Measurements from ENCODE around the gene WDFY3.
"Not testable (repeated sequence)": the region's sequence is repeated elsewhere in the genome, so short reads cannot be mapped to it uniquely, and the experiment has no call there.

Gene WDFY3

DNA sequence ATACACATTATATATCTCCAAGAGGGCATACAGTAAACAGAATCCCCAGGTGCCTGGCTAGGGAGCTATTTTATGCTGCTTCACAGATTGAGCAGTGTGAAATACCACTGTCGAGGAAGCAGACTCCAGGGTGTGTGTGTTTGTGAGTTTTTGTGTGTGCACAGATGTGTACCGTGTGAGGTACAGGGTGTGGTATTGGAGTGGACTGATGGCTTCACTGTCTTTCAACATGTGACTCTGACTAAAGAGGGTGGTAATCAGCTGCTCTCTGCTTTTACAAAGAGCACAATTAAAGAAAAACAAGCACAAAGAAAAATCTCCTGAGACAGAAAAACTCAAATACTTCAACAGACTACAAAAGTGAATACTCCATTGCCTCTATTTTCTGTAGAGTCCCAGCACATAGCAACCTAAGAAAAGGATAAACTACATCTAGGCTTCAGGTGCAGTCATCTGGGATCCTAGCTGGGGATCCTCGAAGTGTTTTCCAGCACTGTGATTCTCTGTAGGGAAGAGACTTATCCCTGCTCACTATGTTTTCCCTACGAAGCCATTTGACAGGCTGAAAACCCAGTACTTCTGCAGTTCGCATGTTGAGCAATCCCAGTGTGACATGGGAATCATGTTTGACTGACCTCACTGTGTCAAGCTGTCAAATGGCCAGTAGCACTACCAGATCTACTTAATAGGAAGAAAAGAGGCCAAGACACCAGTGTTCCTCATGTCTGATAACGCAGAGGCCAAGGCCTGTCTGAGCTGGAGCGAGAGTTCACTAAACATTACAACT is 283.2 kb downstream of the WDFY3 start:
- H3K4me3 ChIP-seq (replicated peaks in 1 of 2; ENCODE audit: low read depth in 2 of 2, low read length in 2 of 2): no peak overlapping the region
- TF ChIP-seq, protein P1, sequence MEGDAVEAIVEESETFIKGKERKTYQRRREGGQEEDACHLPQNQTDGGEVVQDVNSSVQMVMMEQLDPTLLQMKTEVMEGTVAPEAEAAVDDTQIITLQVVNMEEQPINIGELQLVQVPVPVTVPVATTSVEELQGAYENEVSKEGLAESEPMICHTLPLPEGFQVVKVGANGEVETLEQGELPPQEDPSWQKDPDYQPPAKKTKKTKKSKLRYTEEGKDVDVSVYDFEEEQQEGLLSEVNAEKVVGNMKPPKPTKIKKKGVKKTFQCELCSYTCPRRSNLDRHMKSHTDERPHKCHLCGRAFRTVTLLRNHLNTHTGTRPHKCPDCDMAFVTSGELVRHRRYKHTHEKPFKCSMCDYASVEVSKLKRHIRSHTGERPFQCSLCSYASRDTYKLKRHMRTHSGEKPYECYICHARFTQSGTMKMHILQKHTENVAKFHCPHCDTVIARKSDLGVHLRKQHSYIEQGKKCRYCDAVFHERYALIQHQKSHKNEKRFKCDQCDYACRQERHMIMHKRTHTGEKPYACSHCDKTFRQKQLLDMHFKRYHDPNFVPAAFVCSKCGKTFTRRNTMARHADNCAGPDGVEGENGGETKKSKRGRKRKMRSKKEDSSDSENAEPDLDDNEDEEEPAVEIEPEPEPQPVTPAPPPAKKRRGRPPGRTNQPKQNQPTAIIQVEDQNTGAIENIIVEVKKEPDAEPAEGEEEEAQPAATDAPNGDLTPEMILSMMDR (IDR thresholded peaks at IDR 0.05; ENCODE audit: low read depth, low read length): no peak
- no peak for DNase-seq (ENCODE audit: low read depth in 2 of 2)

DNA sequence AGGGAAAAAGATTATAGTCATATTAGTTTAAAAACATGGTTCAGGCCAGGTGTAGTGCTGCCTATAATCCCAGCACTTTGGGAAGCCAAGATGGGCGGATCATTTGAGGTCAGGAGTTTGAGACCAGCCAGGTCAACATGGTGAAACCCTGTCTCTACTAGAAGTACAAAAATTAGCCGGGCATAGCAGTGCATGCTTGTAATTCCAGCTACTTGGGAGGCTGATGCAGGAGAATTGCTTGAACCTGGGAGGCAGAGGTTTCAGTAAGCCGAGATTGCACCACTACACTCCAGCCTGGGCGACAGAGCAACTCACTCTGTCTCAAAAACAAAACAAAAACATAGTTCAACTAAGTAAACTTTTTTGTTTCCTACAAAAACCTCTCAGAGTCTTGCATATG is 283.8 kb downstream of the WDFY3 start:
- not testable (repeated sequence) for DNase-seq (ENCODE audit: low read depth in 2 of 2); H3K4me3 ChIP-seq (replicated peaks in 1 of 2; ENCODE audit: low read depth in 2 of 2, low read length in 2 of 2)

DNA sequence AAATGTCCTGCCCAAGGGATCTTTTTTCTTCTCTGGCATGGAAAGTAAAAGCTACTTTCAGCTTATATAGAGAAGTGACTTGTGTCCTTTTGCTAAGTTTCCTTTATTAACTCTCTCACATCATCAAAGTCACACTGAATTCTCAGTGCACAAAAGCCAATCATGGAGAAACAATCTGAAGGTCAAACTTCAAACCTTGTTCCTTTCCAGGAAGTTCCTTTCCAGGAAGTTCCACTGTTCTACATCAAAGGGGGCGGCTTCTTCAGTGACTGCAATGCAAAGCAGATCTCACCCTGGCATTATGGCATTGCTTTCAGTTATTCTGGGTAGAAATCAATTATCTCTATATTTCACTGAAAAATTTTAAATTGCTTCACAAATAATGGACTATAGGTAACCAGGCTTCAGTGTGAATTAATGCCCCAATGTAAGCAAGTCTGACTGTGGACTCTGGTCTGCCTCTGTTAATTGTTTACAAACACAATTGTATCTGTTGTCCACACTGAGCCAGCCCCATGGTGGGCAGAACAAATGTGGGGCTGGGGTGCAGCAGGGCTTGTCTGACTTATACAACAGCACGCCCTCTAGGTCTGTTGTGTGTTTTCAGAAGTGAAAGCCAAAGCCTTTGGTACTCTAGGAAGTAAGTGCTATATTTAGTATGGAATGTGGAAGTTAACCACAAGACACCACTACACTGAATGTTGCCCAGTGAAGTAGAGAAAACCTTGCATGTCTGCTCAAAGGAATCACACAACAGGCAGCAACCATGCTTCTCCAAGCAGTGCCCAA is 284.8 kb downstream of the WDFY3 start:
- TF ChIP-seq, protein P1 (IDR thresholded peaks at IDR 0.05; ENCODE audit: low read depth, low read length): no peak
- DNase-seq (ENCODE audit: low read depth in 2 of 2): peak; percentile 69 to 71
- no peak overlapping the region for H3K4me3 ChIP-seq (replicated peaks in 1 of 2; ENCODE audit: low read depth in 2 of 2, low read length in 2 of 2)

DNA sequence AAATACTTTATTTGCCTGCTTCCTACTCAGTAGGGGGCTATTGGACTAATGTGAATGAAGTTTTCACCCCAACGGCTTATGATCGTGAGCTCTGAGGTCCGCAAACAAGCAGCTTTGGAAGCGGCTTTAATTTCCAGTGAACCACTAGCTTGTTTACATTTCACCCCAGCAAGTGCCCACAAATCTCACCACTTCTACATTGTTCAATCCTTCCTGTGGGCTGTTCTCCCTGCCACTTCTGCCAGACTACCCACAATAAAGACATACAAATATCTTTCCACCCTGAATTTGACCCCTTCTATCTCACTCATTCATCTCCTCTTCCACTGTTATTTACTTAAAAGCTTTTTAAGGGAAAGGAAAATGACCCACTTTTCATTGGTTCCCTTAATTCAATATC is 285.5 kb downstream of the WDFY3 start:
- DNase-seq (ENCODE audit: low read depth in 2 of 2): no peak
- H3K4me3 ChIP-seq (replicated peaks in 1 of 2; ENCODE audit: low read depth in 2 of 2, low read length in 2 of 2): no peak overlapping the region
- TF ChIP-seq, protein P1 (IDR thresholded peaks at IDR 0.05; ENCODE audit: low read depth, low read length): no peak

DNA sequence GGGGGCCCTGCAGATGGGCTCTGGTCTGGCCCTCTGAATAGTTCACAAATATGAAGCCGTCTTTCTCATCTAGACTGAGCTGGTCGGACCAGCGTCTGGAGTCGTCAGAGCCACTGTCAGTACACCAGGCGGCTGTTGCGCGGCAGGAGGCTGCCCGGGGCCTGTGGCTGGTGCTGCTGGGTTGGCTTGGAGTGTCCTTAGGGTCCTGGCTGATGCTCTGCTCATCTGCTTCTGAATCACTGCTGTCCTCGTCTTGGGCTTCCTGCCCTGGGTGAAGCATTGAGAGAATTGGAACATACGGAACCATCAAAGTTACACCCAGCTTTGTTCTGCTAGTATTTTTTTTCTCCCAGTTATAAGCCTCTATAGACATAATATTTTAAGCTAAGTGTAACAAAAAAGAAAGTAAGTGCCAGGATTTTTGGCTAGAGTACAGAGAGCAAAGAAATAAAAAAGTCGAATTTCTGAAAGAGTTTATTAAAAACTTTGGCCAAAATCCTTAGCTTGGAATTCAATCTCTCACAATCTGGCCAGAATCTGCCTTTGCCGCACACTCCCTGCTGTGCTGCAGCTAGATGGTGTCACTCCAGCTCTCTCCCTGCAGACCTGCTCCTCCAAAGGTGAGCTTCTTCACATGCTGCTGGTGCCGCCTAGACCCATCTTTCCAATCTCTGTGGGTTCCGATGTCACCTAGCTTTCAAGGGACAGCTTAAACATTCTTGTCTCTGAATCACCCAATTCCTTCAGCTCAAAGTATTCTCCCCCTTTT is 287.3 kb downstream of the WDFY3 start:
- H3K4me3 ChIP-seq (replicated peaks in 1 of 2; ENCODE audit: low read depth in 2 of 2, low read length in 2 of 2): no peak overlapping the region
- no peak for DNase-seq (ENCODE audit: low read depth in 2 of 2)
- TF ChIP-seq, protein P1 (IDR thresholded peaks at IDR 0.05; ENCODE audit: low read depth, low read length): no peak

DNA sequence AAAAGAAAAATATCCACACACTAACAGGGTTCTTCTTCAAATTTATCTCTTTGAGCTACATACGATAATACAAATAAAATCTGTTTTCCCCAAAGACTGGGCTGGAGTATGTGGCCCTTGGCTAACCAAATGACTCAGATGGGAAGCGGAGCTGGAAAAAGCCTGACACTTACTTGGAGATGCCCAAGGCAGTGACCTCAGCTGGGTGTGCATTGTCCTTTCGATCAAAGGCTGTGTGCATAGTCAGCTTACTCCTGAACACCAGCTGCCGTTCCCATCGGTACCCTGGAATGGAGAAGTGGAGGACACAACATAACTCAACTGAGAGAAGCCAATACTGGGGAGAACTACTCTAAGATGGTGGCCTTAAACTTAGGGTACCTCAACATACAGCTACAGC is 288.5 kb downstream of the WDFY3 start:
- no peak overlapping the region for H3K4me3 ChIP-seq (replicated peaks in 1 of 2; ENCODE audit: low read depth in 2 of 2, low read length in 2 of 2)
- peak in 1 of 2 donors; percentile 11 for DNase-seq (ENCODE audit: low read depth in 2 of 2)
- TF ChIP-seq, protein P1 (IDR thresholded peaks at IDR 0.05; ENCODE audit: low read depth, low read length): no peak

DNA sequence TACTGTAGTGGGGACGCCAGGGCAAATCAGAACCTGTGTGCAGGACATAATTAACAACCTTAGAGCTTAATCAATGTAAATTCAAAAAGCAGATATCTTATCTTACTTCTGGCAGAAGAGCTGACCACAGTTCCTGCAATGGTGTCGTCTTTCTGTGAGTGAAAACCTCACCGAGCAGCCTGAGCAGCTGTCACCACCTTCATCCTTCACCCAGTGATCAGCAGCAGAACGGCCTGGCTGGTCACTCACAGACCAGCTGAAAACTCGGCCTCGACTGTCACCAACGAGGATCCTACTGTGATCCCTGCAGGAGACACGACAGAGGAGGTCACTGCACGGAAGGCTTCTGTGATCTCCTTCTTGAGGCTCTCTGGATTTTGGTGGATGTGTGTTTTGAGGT is 289.4 kb downstream of the WDFY3 start:
- H3K4me3 ChIP-seq (replicated peaks in 1 of 2; ENCODE audit: low read depth in 2 of 2, low read length in 2 of 2): no peak overlapping the region
- TF ChIP-seq, protein P1 (IDR thresholded peaks at IDR 0.05; ENCODE audit: low read depth, low read length): no peak
- no peak for DNase-seq (ENCODE audit: low read depth in 2 of 2)

Data from cardiac fibroblast (primary cell).